K562 (cell line): ENCODE results near the gene HNRNPA3. TPM values are rescaled to one million over a fixed set of nuclear protein-coding genes. Genes with fewer than 3 reads are reported as not detected.

Source experiments
- BRD9 ChIP-seq: fragments of 450-650 bp; IDR thresholded peaks from 2 replicates; pipeline ENCODE4 v1.6.1; 2018; ENCODE audit warnings: low read depth; ENCODE audit not compliant: partially characterized antibody
- CHCHD3 ChIP-seq: fragments of 250-450 bp; sonication (Bioruptor Pico); IDR thresholded peaks from 2 replicates; pipeline ENCODE4 v2.1.2; 2022; ENCODE audit warnings: mild to moderate bottlenecking
- FOXK2 ChIP-seq, 2 experiments: fragments of 450-650 bp; IDR thresholded peaks in 1 of 2; conservative IDR thresholded peaks in 1 of 2; 2 replicates each; pipeline ENCODE4 v1.6.1; 2016; ENCODE audit warnings: low read depth in 2 of 2, mild to moderate bottlenecking in 1 of 2
- HDAC1 ChIP-seq, 2 experiments: fragments of 450-650 bp; IDR thresholded peaks; 2 replicates each; pipeline ENCODE4 v1.6.1; 2016 to 2017; ENCODE audit warnings: inconsistent platforms in 1 of 2, mild to moderate bottlenecking in 1 of 2, moderate library complexity in 1 of 2
- ILF3 ChIP-seq: fragments of 450-650 bp; IDR thresholded peaks from 2 replicates; pipeline ENCODE4 v1.6.1; 2018; ENCODE audit warnings: antibody characterized with exemption, mild to moderate bottlenecking, moderate library complexity, borderline replicate concordance
- SLC30A9 ChIP-seq: fragments of 250-450 bp; sonication (Bioruptor Pico); IDR thresholded peaks from 2 replicates; pipeline ENCODE4 v1.8.0; 2022; ENCODE audit warnings: mild to moderate bottlenecking, moderate library complexity
- ZBTB9 ChIP-seq: fragments of 450-650 bp; formaldehyde crosslinking; IDR thresholded peaks from 2 replicates; pipeline ENCODE4 v1.4.0; 2020; ENCODE audit warnings: mild to moderate bottlenecking, moderate library complexity
- polyA plus RNA-seq, 8 experiments: library from polyadenylated mRNA; depleted of rRNA in 4 of 8; stranded (reverse) in 5 of 8; unstranded in 3 of 8; fragments of >200 nt; fragmentation: Nextera tagmentation in 2 of 8; fragmentation: Illumina TruSeq in 1 of 8; extraction: Ambion mirVana in 2 of 8; extraction: Trizol in 1 of 8; gene quantifications; 2 replicates each; pipeline versions ENCODE4 v1.2.1 to v1.2.3, GENCODE V29; 2011 to 2014; ENCODE audit warnings: inconsistent platforms in 1 of 8, missing spikeins in 1 of 8
- total RNA-seq, 7 experiments: library from RNA; depleted of rRNA in 6 of 7; stranded (reverse); fragments of >200 nt in 6 of 7; fragmentation: Illumina TruSeq in 2 of 7; extraction: Trizol in 2 of 7; gene quantifications; 2 replicates each; pipeline versions ENCODE4 v1.2.1 to v1.2.3, GENCODE V29; 2011 to 2021; ENCODE audit warnings: low replicate concordance in 1 of 7
- TF ChIP-seq, protein P1 (sequence below): fragments of 450-650 bp; IDR thresholded peaks from 2 replicates; pipeline ENCODE4 v1.7.1; 2018; ENCODE audit warnings: mild to moderate bottlenecking, low read depth; ENCODE audit not compliant: partially characterized antibody
- TF ChIP-seq, protein P2 (sequence below): fragments of 450-650 bp; IDR thresholded peaks from one replicate; pipeline ENCODE4 v1.6.1; 2018; ENCODE audit warnings: mild to moderate bottlenecking, moderate library complexity; ENCODE audit not compliant: partially characterized antibody
- TF ChIP-seq, protein P3 (sequence below), 3 experiments: IDR thresholded peaks in 2 of 3; conservative IDR thresholded peaks in 1 of 3; 2 replicates each; pipeline ENCODE4 v1.5.1; 2011 to 2012; ENCODE audit warnings: low read length in 3 of 3, mild to moderate bottlenecking in 3 of 3, control low read depth in 2 of 3, improper control_type of control experiment in 1 of 3, inconsistent platforms in 1 of 3, low read depth in 1 of 3, mixed read lengths in 1 of 3, moderate library complexity in 1 of 3; ENCODE audit not compliant: insufficient read depth in 2 of 3

HNRNPA3 gene
- total and polyA plus RNA-seq, 9 of the 15 experiments (the other 6 are each of a cell fraction or from before 2014, with no cell fraction given): 72.8 to 428 (median 192) TPM

- TF ChIP-seq ZBTB9 (CRISPR knock-in tag) (peak; percentile 82; the same call in 1 of the 2 replicates), ILF3 (no peak), FOXK2 (conservative IDR thresholded peaks at IDR 0.05 in 1 of 2, IDR thresholded peaks at IDR 0.05 in 1 of 2; ENCODE audit: low read depth in 2 of 2) (no peak), HDAC1 (IDR thresholded peaks at IDR 0.05) (no peak), SLC30A9 (CRISPR knock-in tag) (no peak), BRD9 (no peak), CHCHD3 (CRISPR knock-in tag) (no peak)
- TF ChIP-seq, protein P1, sequence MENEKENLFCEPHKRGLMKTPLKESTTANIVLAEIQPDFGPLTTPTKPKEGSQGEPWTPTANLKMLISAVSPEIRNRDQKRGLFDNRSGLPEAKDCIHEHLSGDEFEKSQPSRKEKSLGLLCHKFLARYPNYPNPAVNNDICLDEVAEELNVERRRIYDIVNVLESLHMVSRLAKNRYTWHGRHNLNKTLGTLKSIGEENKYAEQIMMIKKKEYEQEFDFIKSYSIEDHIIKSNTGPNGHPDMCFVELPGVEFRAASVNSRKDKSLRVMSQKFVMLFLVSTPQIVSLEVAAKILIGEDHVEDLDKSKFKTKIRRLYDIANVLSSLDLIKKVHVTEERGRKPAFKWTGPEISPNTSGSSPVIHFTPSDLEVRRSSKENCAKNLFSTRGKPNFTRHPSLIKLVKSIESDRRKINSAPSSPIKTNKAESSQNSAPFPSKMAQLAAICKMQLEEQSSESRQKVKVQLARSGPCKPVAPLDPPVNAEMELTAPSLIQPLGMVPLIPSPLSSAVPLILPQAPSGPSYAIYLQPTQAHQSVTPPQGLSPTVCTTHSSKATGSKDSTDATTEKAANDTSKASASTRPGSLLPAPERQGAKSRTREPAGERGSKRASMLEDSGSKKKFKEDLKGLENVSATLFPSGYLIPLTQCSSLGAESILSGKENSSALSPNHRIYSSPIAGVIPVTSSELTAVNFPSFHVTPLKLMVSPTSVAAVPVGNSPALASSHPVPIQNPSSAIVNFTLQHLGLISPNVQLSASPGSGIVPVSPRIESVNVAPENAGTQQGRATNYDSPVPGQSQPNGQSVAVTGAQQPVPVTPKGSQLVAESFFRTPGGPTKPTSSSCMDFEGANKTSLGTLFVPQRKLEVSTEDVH: no peak
- TF ChIP-seq, protein P2, sequence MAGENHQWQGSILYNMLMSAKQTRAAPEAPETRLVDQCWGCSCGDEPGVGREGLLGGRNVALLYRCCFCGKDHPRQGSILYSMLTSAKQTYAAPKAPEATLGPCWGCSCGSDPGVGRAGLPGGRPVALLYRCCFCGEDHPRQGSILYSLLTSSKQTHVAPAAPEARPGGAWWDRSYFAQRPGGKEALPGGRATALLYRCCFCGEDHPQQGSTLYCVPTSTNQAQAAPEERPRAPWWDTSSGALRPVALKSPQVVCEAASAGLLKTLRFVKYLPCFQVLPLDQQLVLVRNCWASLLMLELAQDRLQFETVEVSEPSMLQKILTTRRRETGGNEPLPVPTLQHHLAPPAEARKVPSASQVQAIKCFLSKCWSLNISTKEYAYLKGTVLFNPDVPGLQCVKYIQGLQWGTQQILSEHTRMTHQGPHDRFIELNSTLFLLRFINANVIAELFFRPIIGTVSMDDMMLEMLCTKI: no peak
- TF ChIP-seq, protein P3, sequence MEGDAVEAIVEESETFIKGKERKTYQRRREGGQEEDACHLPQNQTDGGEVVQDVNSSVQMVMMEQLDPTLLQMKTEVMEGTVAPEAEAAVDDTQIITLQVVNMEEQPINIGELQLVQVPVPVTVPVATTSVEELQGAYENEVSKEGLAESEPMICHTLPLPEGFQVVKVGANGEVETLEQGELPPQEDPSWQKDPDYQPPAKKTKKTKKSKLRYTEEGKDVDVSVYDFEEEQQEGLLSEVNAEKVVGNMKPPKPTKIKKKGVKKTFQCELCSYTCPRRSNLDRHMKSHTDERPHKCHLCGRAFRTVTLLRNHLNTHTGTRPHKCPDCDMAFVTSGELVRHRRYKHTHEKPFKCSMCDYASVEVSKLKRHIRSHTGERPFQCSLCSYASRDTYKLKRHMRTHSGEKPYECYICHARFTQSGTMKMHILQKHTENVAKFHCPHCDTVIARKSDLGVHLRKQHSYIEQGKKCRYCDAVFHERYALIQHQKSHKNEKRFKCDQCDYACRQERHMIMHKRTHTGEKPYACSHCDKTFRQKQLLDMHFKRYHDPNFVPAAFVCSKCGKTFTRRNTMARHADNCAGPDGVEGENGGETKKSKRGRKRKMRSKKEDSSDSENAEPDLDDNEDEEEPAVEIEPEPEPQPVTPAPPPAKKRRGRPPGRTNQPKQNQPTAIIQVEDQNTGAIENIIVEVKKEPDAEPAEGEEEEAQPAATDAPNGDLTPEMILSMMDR (IDR thresholded peaks at IDR 0.05 in 2 of 3, conservative IDR thresholded peaks at IDR 0.05 in 1 of 3; ENCODE audit: insufficient read depth in 2 of 3, low read depth in 1 of 3, low read length in 3 of 3): no peak
Observed at GRCh38 chr2:177165061-177165583, 47.5 kb upstream of the HNRNPA3 start (continued).
